Activated B cell treated with CpG ODN at 0.5 μM for 24 hours (primary cell): Measurements from ENCODE around the gene ATAD5. TPM values are rescaled to one million over a fixed set of nuclear protein-coding genes. Genes with fewer than 3 reads are reported as not detected.
A peak's percentile ranks its signal among the peaks of the same experiment; 100 is the strongest.
"Not testable (repeated sequence)": the region's sequence is repeated elsewhere in the genome, so short reads cannot be mapped to it uniquely, and the experiment has no call there.

ENCODE experiments used
- ATAC-seq: fragments of 200-7000 bp; cut with Tn5 transposase; one replicate; pipeline ENCODE4 v1.10.0; 2021; ENCODE audit warnings: low read depth, mild to moderate bottlenecking, moderate library complexity
- CTCF ChIA-PET: fragments of 350-600 bp; sonication (Branson Sonifier 250); formaldehyde crosslinking; loops from one replicate; lab custom pipeline; 2021; ENCODE audit warnings: antibody characterized with exemption; lab: Charles Lee
- POLR2A ChIA-PET: fragments of 350-600 bp; sonication (Branson Sonifier 250); formaldehyde crosslinking; loops from one replicate; lab custom pipeline; 2021; ENCODE audit warnings: antibody characterized with exemption; lab: Charles Lee
- DNase-seq: peaks from one replicate; pipeline ENCODE4 v3.0.0; 2022
- H3K27ac Mint-ChIP-seq: one replicate; pipeline ENCODE4 v1.8.0; 2020; ENCODE audit warnings: mixed read lengths
- H3K27me3 Mint-ChIP-seq: one replicate; pipeline ENCODE4 v1.8.0; 2021; ENCODE audit warnings: mixed read lengths
- H3K36me3 Mint-ChIP-seq: one replicate; pipeline ENCODE4 v1.8.0; 2021; ENCODE audit warnings: low read depth, mixed read lengths
- H3K4me1 Mint-ChIP-seq: one replicate; pipeline ENCODE4 v1.8.0; 2021; ENCODE audit warnings: mixed read lengths
- H3K4me3 Mint-ChIP-seq: one replicate; pipeline ENCODE4 v1.8.0; 2020; ENCODE audit warnings: mild to moderate bottlenecking, mixed read lengths
- H3K9me3 Mint-ChIP-seq: one replicate; pipeline ENCODE4 v1.8.0; 2020; ENCODE audit warnings: mixed read lengths
- intact Hi-C: fragments of 100-400 bp; cut with micrococcal nuclease; formaldehyde crosslinking; loops from one replicate; pipeline ENCODE4 v1.15.1; 2024
- total RNA-seq: library from RNA; stranded (reverse); gene quantifications from 2 replicates; pipeline ENCODE4 v1.2.3, GENCODE V29; 2022
- TF ChIP-seq, protein P1 (sequence below): fragments of 200-600 bp; IDR thresholded peaks from one replicate; pipeline ENCODE4 v1.8.0; 2022; ENCODE audit warnings: antibody characterized with exemption, mild to moderate bottlenecking

ATAD5 gene
- total RNA-seq, 1 donor from 2014 or later, result 8.7 TPM

DNA sequence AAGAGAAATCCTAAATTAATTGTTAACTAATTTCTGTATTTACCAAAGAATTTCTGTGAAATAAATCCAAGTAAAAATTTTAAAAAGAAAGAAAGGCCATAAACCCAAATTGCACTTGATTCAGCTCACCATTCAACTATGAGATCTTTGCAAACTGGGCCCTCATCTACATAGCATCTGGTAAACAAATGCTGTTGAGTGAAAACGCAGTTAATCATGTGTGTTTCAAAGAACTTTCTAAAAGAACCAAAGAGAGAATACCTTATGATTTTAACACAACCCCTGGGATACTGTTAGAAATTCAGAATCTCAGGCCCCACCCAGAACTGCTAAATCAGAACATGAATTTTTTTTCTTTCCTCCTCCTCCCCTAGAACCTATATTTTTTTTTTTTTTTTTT, 23.9 kb upstream of the ATAD5 start:
- Mint-ChIP-seq H3K9me3 (peaks cover 2% of the 10 kb centered on the region), H3K27me3 (no peaks in the 10 kb centered on the region), H3K4me3 (peak overlapping the region; percentile 50), H3K27ac (peak overlapping the region; percentile 95), H3K36me3 (peaks cover 29% of the 10 kb centered on the region), H3K4me1 (peaks cover 67% of the 10 kb centered on the region)
- POLR2A ChIA-PET, result interaction anchor here (0.6 to 5.5 kb wide), 5 partner anchors 16 to 162 kb away, joined by 3 to 152 read pairs (median 7); partner anchors contain the start of genes ATAD5, CRLF3 and RNF135
- intact Hi-C loops, result loop anchor here (5.0 kb wide), 3 partner anchors 99 to 331 kb away; partner anchors contain the start of genes GOSR1, RNF135 and TEFM
- ATAC-seq (no peak), DNase-seq (no peak)
- TF ChIP-seq, protein P1, sequence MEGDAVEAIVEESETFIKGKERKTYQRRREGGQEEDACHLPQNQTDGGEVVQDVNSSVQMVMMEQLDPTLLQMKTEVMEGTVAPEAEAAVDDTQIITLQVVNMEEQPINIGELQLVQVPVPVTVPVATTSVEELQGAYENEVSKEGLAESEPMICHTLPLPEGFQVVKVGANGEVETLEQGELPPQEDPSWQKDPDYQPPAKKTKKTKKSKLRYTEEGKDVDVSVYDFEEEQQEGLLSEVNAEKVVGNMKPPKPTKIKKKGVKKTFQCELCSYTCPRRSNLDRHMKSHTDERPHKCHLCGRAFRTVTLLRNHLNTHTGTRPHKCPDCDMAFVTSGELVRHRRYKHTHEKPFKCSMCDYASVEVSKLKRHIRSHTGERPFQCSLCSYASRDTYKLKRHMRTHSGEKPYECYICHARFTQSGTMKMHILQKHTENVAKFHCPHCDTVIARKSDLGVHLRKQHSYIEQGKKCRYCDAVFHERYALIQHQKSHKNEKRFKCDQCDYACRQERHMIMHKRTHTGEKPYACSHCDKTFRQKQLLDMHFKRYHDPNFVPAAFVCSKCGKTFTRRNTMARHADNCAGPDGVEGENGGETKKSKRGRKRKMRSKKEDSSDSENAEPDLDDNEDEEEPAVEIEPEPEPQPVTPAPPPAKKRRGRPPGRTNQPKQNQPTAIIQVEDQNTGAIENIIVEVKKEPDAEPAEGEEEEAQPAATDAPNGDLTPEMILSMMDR, result no peak
- CTCF ChIA-PET, result interaction anchor here (0.9 kb wide), 1 partner anchor 16 kb away, joined by 4 read pairs; the partner anchor contains the start of gene CRLF3

DNA sequence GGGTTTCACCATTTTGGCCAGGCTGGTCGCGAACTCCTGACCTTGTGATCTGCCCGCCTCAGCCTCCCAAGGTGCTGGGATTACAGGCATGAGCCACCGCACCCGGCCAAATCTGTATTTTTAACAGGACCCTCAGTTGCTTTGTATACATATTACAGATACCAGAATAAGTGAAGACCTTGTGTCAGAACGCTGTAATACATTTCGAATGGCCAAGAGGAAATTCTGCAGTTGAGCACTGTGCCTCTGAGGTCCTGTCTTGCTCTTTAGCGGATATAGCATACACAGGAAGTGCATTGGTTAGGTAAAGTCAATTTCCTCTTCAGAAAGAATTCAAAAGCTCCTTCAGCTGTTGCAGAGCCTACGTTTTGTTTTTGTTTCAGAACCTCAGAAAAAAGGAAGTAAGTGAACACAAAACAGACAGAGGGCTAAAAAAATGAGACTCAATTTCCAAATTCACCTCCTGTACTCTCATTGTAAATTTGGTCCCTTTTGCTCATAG, 22.9 kb upstream of the ATAD5 start:
- no peaks in the 10 kb centered on the region for H3K9me3 Mint-ChIP-seq
- peaks cover 70% of the 10 kb centered on the region for H3K4me1 Mint-ChIP-seq
- ChIA-PET CTCF (interaction anchor here (1.4 to 2.5 kb wide), 3 partner anchors 10 to 16 kb away, joined by 4 to 32 read pairs (median 6); partner anchors contain the start of gene CRLF3), POLR2A (interaction anchor here (0.6 to 5.5 kb wide), 11 partner anchors 10 to 199 kb away, joined by 3 to 152 read pairs (median 7); partner anchors contain the start of genes ATAD5, CRLF3 and RNF135)
- peak overlapping the region; percentile 95 for H3K27ac Mint-ChIP-seq
- no peaks in the 10 kb centered on the region for H3K27me3 Mint-ChIP-seq
- intact Hi-C loops, result loop anchor here (1.0 to 5.0 kb wide), 5 partner anchors 15 to 332 kb away; partner anchors contain the start of genes CRLF3, GOSR1, RNF135 and TEFM
- H3K36me3 Mint-ChIP-seq, result peaks cover 21% of the 10 kb centered on the region
- TF ChIP-seq, protein P1, result no peak
- DNase-seq (no peak), ATAC-seq (peak; percentile 94)
- H3K4me3 Mint-ChIP-seq, result peak overlapping the region; percentile 81

DNA sequence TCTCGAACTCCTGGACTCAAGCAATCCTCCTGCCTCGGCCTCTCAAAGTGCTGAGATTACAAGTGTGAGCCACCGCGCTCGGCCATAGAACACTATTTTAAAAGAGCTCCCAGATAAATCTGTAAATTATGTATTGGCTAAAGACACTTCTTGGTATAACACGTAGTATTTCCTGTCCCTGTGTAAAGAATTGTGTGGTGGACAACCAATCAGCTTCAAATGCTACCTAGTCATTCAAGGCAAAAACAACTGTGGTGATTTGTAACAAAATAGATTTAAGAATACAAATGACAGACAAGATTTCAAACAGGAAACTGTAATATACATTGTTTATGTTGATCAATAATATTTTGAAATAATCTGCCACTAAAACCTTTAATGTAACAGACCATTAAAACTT, 21.9 kb upstream of the ATAD5 start:
- POLR2A ChIA-PET, result interaction anchor here (1.1 to 5.5 kb wide), 7 partner anchors 9 to 198 kb away, joined by 4 to 152 read pairs (median 8); partner anchors contain the start of genes ATAD5, CRLF3 and RNF135
- DNase-seq (no peak), ATAC-seq (no peak)
- H3K9me3 Mint-ChIP-seq, result no peaks in the 10 kb centered on the region
- TF ChIP-seq, protein P1, result no peak
- H3K27me3 Mint-ChIP-seq, result no peaks in the 10 kb centered on the region
- peak overlapping the region; percentile 81 for H3K4me3 Mint-ChIP-seq
- CTCF ChIA-PET, result interaction anchor here (1.2 to 2.5 kb wide), 4 partner anchors 9 to 407 kb away, joined by 3 to 32 read pairs (median 5); partner anchors contain the start of gene CRLF3
- H3K27ac Mint-ChIP-seq, result peak overlapping the region; percentile 95
- H3K4me1 Mint-ChIP-seq, result peaks cover 66% of the 10 kb centered on the region
- intact Hi-C loops, result loop anchor here (1.0 to 5.0 kb wide), 5 partner anchors 14 to 333 kb away; partner anchors contain the start of genes CRLF3, GOSR1, RNF135 and TEFM
- peaks cover 12% of the 10 kb centered on the region for H3K36me3 Mint-ChIP-seq

DNA sequence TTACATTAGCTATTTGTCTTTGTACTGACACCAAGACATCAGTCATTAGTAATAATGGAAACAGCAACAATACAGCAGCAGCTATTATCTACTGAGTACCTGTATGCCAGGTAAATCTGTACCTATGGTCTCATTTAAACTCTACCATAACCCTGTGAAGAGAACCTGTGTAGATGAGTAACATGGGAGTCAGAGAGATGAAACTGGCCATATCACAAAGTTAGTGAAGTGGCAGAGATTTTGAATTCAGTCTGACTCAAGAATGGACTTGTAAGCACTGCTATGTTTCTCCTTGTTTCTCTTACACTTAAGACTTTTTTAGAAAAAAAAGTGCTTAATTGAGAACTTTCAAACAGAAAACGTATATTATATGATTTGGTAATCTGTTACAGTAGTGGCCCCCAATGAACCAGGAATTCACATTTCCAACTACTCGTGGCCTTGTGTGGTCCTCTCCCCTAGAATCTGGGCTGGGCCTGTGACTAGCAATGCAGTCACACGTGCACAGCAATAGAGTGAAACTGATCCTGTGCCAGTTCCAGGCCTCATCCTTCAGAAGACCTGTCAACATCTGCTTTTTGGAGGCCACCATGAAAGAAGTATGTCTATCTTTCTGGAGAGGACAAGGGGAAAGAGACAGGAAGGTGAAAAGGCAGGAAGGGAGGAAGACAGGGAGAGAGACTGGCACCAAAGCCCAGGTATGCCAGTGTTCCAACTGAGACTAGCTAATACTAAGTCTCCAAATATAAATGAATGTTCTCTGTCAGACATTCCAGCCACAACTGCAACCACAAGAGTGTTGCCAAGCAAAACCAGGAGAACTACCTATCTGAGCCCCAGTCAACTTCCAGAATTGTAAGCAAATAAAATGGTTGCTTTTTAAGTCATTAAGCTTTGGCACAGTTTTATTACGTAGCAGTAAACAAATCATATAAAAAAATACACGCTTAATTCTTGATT, 19.3 kb upstream of the ATAD5 start:
- Mint-ChIP-seq H3K27me3 (no peaks in the 10 kb centered on the region), H3K27ac (peak overlapping the region; percentile 87), H3K4me1 (peaks cover 61% of the 10 kb centered on the region), H3K4me3 (no peak overlapping the region), H3K9me3 (no peaks in the 10 kb centered on the region), H3K36me3 (peaks cover 21% of the 10 kb centered on the region)
- TF ChIP-seq, protein P1, result no peak
- no peak for DNase-seq
- ATAC-seq, result no peak
- intact Hi-C loops, result no loop called here
- ChIA-PET CTCF (interaction anchor here (0.7 to 1.4 kb wide), 2 partner anchors 11 to 14 kb away, joined by 3 to 4 read pairs; no protein-coding TSS in a partner anchor), POLR2A (interaction anchor here (0.7 to 5.5 kb wide), 2 partner anchors 11 to 114 kb away, joined by 11 to 152 read pairs; partner anchors contain the start of gene CRLF3)

DNA sequence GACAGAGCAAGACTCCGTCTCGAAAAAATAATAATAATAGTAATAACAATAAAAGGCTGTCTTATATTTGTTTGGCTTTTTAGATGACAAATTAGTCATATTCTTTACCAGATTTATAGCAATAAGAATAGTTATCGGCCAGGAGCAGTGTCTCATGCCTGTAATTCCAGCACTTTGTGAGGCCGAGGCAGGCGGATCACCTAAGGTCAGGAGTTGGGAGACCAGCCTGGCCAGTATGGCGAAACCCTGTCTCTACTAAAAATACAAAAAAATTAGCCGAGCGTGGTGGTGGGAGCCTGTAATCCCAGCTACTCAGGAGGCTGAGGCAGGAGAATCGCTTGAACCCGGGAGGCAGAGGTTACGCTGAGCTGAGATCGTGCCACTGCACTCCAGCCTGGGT, 17.5 kb upstream of the ATAD5 start:
- POLR2A ChIA-PET, result interaction anchor here (0.6 to 0.7 kb wide), 3 partner anchors 407 to 1665 kb away, joined by 3 read pairs; no protein-coding TSS in a partner anchor
- H3K9me3 Mint-ChIP-seq, ATAC-seq, H3K27ac Mint-ChIP-seq, DNase-seq, CTCF ChIA-PET, intact Hi-C loops, H3K4me3 Mint-ChIP-seq, H3K27me3 Mint-ChIP-seq: not testable (repeated sequence)
- peaks cover 59% of the 10 kb centered on the region for H3K4me1 Mint-ChIP-seq
- H3K36me3 Mint-ChIP-seq, result peaks cover 32% of the 10 kb centered on the region

DNA sequence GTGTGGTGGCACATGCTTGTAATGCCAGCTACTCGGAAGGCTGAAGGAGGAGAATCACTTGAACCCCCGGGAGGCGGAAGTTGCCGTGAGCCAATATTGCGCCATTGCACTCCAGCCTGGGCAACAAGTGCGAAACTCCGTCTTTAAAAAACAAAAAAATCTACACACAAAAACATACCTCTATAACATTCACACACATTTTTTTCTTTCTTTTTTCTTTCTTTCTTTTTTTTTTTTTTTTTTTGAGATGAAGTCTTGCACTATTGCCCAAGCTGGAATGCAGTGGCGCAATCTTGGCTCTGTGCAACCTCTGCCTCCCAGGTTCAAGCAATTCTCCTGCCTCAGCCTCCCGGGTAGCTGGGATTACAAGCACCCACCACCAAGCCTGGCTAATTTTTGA, 16.9 kb upstream of the ATAD5 start:
- POLR2A ChIA-PET, result interaction anchor here (0.6 to 0.7 kb wide), 5 partner anchors 17 to 1666 kb away, joined by 3 to 5 read pairs (median 3); partner anchors contain the start of genes ATAD5 and RNF135
- ATAC-seq, CTCF ChIA-PET, DNase-seq, H3K27me3 Mint-ChIP-seq, H3K4me3 Mint-ChIP-seq, intact Hi-C loops, H3K9me3 Mint-ChIP-seq, H3K27ac Mint-ChIP-seq: not testable (repeated sequence)
- peaks cover 59% of the 10 kb centered on the region for H3K4me1 Mint-ChIP-seq
- peaks cover 28% of the 10 kb centered on the region for H3K36me3 Mint-ChIP-seq
